Chondrocyte (in vitro differentiated cells): ENCODE measurements around the gene ESRRA. TPM values are rescaled to one million over a fixed set of nuclear protein-coding genes. Genes with fewer than 3 reads are reported as not detected.
A peak's percentile ranks its signal among the peaks of the same experiment; 100 is the strongest.
"Not testable (repeated sequence)": the region's sequence is repeated elsewhere in the genome, so short reads cannot be mapped to it uniquely, and the experiment has no call there.

ENCODE experiments used
- DNase-seq: peaks from one replicate; pipeline ENCODE4 v3.0.0; 2021; ENCODE audit warnings: mixed read lengths, low spot score
- H3K27ac Mint-ChIP-seq: one replicate; pipeline ENCODE4 v1.8.0; 2021; ENCODE audit warnings: mild to moderate bottlenecking, moderate library complexity, mixed read lengths; ENCODE audit not compliant: unreplicated experiment
- H3K27me3 Mint-ChIP-seq: 2 replicates; pipeline ENCODE4 v1.8.0; 2021; ENCODE audit warnings: low read depth, mixed read lengths
- H3K36me3 Mint-ChIP-seq: 2 replicates; pipeline ENCODE4 v1.8.0; 2021; ENCODE audit warnings: low read depth, mixed read lengths
- H3K4me1 Mint-ChIP-seq: 2 replicates; pipeline ENCODE4 v1.8.0; 2021; ENCODE audit warnings: low read depth, mild to moderate bottlenecking, mixed read lengths
- H3K4me3 Mint-ChIP-seq: one replicate; pipeline ENCODE4 v1.8.0; 2021; ENCODE audit warnings: mild to moderate bottlenecking, moderate library complexity, mixed read lengths; ENCODE audit not compliant: unreplicated experiment
- H3K9me3 Mint-ChIP-seq: 2 replicates; pipeline ENCODE4 v1.8.0; 2021; ENCODE audit warnings: low read depth, mixed read lengths
- total RNA-seq: library from RNA; stranded (reverse); gene quantifications from 3 replicates; pipeline ENCODE4 v1.2.1, GENCODE V29; 2021
- TF ChIP-seq, protein P1 (sequence below): fragments of 200-600 bp; sonication (generic); IDR thresholded peaks from 2 replicates; pipeline ENCODE4 v1.5.0; 2021; ENCODE audit warnings: antibody characterized with exemption, mild to moderate bottlenecking, moderate library complexity

ESRRA gene
- total RNA-seq, 1 donor from 2014 or later: 29.6 TPM

GRCh38 chr11:64323373-64323772 is 18.0 kb downstream of the ESRRA start:
- DNase-seq: peak; percentile 85
- H3K27me3 Mint-ChIP-seq: no peaks in the 10 kb centered on the region
- H3K9me3 Mint-ChIP-seq: peaks cover 3% of the 10 kb centered on the region
- TF ChIP-seq, protein P1, sequence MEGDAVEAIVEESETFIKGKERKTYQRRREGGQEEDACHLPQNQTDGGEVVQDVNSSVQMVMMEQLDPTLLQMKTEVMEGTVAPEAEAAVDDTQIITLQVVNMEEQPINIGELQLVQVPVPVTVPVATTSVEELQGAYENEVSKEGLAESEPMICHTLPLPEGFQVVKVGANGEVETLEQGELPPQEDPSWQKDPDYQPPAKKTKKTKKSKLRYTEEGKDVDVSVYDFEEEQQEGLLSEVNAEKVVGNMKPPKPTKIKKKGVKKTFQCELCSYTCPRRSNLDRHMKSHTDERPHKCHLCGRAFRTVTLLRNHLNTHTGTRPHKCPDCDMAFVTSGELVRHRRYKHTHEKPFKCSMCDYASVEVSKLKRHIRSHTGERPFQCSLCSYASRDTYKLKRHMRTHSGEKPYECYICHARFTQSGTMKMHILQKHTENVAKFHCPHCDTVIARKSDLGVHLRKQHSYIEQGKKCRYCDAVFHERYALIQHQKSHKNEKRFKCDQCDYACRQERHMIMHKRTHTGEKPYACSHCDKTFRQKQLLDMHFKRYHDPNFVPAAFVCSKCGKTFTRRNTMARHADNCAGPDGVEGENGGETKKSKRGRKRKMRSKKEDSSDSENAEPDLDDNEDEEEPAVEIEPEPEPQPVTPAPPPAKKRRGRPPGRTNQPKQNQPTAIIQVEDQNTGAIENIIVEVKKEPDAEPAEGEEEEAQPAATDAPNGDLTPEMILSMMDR: no peak
- H3K36me3 Mint-ChIP-seq: peaks cover 8% of the 10 kb centered on the region
- H3K4me3 Mint-ChIP-seq: no peak overlapping the region
- peaks cover 20% of the 10 kb centered on the region for H3K4me1 Mint-ChIP-seq
- no peak overlapping the region for H3K27ac Mint-ChIP-seq

DNA sequence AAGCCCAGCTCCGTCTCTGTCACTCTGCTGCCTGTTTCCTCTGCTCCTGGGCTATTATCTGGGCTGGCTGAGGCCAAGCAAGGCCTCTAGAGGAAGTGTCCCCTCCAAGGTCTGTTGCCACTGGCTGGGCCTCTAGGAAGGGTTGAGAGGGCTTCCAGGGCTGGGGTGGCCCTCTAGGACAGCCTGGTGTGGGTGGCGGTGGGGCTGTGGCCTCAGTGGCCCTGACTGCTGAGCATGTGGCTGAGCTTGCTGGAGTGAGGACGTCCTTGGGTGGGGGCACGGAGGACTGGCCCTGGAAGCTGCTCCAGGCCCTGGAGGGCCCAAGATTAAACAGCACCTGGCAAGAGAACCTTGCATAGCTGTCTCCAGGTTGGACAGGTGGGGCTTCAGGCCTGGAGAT is 18.7 kb downstream of the ESRRA start:
- not testable (repeated sequence) for H3K27me3 Mint-ChIP-seq, H3K9me3 Mint-ChIP-seq, H3K4me3 Mint-ChIP-seq, H3K36me3 Mint-ChIP-seq, H3K27ac Mint-ChIP-seq
- peaks cover 20% of the 10 kb centered on the region for H3K4me1 Mint-ChIP-seq
- peak; percentile 71 for DNase-seq

DNA sequence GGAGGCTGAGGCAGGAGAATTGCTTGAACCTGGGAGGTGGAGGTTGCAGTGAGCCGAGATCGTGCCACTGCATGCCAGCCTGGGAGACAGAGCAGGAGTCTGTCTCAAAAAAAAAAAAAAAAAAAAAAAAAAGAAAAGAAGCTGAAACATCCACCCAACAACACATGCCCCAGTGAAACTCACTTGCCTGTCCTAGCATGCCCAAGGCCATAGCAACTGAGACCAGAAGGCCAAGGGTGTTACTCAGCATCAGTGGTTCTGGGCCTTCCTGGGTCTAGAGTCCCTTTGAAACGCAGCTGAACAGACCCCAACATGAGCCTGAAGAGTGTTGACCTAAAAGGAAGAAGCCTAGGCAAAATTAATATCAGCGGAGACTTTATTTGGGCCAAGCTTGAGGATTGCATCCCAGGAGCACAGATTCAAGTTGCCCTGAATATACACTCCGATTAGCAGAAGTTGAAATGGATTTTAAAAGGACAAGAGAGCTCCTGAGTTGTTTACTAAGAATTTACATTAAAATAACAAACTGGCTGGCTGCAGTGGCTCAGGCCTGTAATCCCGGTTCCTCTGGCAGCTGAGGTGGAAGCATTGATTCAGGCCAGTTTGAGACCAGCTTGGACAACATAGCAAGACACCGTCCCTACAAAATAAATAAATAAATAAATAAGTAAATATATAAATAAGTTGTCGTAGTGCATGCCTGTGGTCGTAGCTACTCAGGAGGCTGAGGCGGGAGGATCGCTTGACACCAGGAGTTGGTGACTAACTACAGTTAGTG is 19.6 kb downstream of the ESRRA start:
- peak; percentile 44 for DNase-seq
- Mint-ChIP-seq H3K36me3 (peaks cover 8% of the 10 kb centered on the region), H3K4me3 (no peak overlapping the region), H3K4me1 (peaks cover 20% of the 10 kb centered on the region), H3K27me3 (no peaks in the 10 kb centered on the region), H3K27ac (peak overlapping the region; percentile 22), H3K9me3 (peaks cover 3% of the 10 kb centered on the region)
- TF ChIP-seq, protein P1: no peak

DNA sequence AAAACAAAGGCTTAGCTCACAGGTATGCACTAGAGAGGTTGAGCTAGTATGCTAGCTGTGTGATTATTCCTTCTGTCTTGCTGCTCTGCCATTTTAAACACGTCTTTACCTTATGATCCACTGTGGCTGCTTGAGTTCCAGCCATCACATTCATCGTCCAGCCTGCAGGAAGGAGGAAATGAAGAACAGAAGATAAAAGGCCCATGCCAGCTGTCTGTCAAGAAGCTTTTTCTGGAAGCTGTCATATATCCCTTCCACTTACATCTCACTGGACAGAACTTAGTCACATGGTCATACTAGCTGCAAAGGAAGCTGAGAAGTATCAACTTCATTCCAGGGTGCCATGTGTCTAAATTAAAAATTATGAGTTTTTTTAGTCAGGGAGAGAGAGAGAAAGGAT is 22.1 kb downstream of the ESRRA start:
- H3K4me3 Mint-ChIP-seq: no peak overlapping the region
- H3K4me1 Mint-ChIP-seq: peaks cover 15% of the 10 kb centered on the region
- H3K27me3 Mint-ChIP-seq: no peaks in the 10 kb centered on the region
- DNase-seq: no peak
- no peak overlapping the region for H3K27ac Mint-ChIP-seq
- TF ChIP-seq, protein P1: no peak
- no peaks in the 10 kb centered on the region for H3K36me3 Mint-ChIP-seq
- H3K9me3 Mint-ChIP-seq: peaks cover 3% of the 10 kb centered on the region

DNA sequence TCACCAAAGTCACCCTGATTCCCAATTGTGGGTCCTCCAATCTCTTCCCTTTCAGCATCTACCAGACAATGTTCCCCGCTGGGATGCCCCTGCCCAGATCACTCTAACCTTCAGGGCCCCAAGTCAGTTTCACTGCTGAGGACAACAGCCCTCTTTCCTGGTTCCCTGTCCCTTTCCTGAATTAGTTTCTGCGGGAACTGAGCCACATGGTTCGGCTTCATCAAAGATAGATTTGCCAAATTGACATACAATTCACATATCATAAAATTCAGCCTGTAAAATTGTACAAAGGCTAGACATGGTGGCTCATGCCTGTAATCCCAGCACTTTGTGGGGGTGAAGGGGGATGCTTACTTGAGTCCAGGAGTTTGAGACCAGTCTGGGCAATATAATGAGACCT is 22.7 kb downstream of the ESRRA start:
- H3K36me3 Mint-ChIP-seq: no peaks in the 10 kb centered on the region
- H3K4me3 Mint-ChIP-seq: no peak overlapping the region
- DNase-seq: no peak
- H3K27ac Mint-ChIP-seq: no peak overlapping the region
- H3K27me3 Mint-ChIP-seq: no peaks in the 10 kb centered on the region
- peaks cover 3% of the 10 kb centered on the region for H3K9me3 Mint-ChIP-seq
- peaks cover 15% of the 10 kb centered on the region for H3K4me1 Mint-ChIP-seq
- TF ChIP-seq, protein P1: no peak

GRCh38 chr11:64330888-64331287 is 25.6 kb downstream of the ESRRA start:
- Mint-ChIP-seq H3K36me3 (no peaks in the 10 kb centered on the region), H3K27ac (no peak overlapping the region)
- TF ChIP-seq, protein P1: no peak

More at GRCh38 chr11:64330888-64331287, 25.6 kb downstream of the ESRRA start:
- Mint-ChIP-seq H3K9me3 (peaks cover 3% of the 10 kb centered on the region), H3K4me3 (no peak overlapping the region), H3K27me3 (no peaks in the 10 kb centered on the region), H3K4me1 (peaks cover 24% of the 10 kb centered on the region)
- peak; percentile 57 for DNase-seq
